Epithelial cell of proximal tubule (primary cell): Measurements from ENCODE around the gene WDFY1. TPM values are rescaled to one million over a fixed set of nuclear protein-coding genes. Genes with fewer than 3 reads are reported as not detected.

ENCODE experiments used
- DNase-seq: peaks from one replicate; pipeline ENCODE4 v3.0.0-alpha.2; 2011; ENCODE audit warnings: low read depth
- H3K4me3 ChIP-seq: 2 replicates; pipeline ENCODE4 v1.5.1; 2011; ENCODE audit warnings: low read depth, mild to moderate bottlenecking, low read length
- CTCF ChIP-seq: conservative IDR thresholded peaks from 2 replicates; pipeline ENCODE4 v1.5.1; 2012; ENCODE audit warnings: low read depth, mild to moderate bottlenecking, low read length
- total RNA-seq: library from RNA; depleted of rRNA; stranded (reverse); fragments of >200 nt; gene quantifications from 2 replicates; pipeline ENCODE4 v1.2.3, GENCODE V29; 2015

The WDFY1 gene
- total RNA-seq, 1 donor from 2014 or later = 27.5 TPM

GRCh38 chr2:223847410-223847809, 97.7 kb downstream of the WDFY1 start:
- DNase-seq = no peak
- TF ChIP-seq CTCF = no peak
- H3K4me3 ChIP-seq = no peak overlapping the region

- no peak for TF ChIP-seq CTCF
- DNase-seq = peak; percentile 79
- H3K4me3 ChIP-seq = no peak overlapping the region
Measured at GRCh38 chr2:223846515-223846914, 98.6 kb downstream of the WDFY1 start.

GRCh38 chr2:223841436-223842190, 103.5 kb downstream of the WDFY1 start:
- DNase-seq = no peak
- no peak for TF ChIP-seq CTCF

GRCh38 chr2:223837287-223838061, 107.7 kb downstream of the WDFY1 start, which contains the start of gene AP1S3:
Gene AP1S3, minus strand, starts transcription at chr2:223837582. Its CDS starts 132 bp downstream, at chr2:223837450.
- no peak for TF ChIP-seq CTCF
- H3K4me3 ChIP-seq = peak within 1 kb of the TSS; percentile 74
- DNase-seq = no peak

More at GRCh38 chr2:223841436-223842190, 103.5 kb downstream of the WDFY1 start:
- H3K4me3 ChIP-seq = no peak overlapping the region

DNA sequence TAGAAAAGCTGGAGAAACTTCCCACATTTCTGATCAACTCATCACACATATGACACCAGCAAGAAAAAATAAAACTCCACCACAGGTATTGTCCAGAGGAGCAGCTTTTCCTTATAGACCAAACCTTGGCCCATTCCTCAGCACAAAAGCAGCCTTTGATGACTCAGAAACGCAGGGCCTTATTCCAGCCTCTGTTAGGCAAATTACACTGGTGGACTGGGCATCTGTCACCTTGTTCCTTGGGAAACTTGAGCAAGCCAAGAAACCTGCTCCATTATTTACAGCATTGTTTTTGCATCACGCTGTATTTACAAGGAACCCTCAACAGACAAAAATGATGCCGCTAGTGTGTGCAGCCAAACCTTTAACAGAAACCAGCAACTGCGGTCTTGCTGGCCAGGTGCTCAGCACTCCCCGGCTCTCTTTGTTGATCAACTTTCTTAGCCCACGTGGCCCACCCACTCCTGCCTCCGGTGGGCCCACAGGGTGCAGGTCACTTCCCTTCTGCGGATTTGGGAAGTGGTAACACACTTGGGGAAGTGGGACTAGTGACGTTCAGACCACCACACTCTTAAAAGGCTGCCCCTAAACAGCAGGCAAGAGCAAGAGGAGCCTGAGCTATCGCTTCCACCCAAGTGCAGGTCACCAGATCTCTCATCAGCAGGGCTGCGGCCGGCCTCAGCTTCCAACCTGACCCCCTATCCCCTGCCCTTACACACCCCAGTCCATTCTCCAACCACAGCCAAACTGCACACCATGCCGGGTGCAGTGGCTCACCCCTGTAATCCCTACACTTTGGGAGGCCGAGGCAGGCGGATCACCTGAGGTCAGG, 109.2 kb downstream of the WDFY1 start:
- peak overlapping the region; percentile 74 for H3K4me3 ChIP-seq
- TF ChIP-seq CTCF = no peak
- no peak for DNase-seq

DNA sequence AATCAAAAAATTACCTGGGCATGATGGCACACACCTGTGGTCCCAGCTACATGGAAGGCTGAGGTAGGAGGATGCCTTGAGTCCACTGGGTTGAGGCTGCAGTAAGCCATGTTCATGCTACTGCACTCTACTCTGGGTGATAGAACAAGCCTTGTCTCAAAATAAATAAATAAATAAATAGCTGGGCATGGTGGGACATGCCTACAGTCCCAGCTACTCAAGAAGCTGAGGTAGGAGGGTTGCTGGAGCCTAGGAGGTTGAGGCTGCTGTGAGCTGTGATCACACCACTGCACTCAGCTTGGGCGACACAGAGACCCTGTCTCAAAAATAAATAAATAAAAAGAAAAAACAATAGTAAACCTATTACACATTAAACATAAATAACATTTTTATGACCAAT, 110.7 kb downstream of the WDFY1 start:
- no peak for TF ChIP-seq CTCF
- H3K4me3 ChIP-seq = peak overlapping the region; percentile 23
- DNase-seq = no peak
